SK-N-SH (cell line): ENCODE data around the gene MACROD2.

Experiments
- EP300 ChIP-seq, 2 experiments: IDR thresholded peaks; 2 replicates each; pipeline versions ENCODE4 v1.4.0 to v1.6.1; 2012; ENCODE audit warnings: borderline replicate concordance in 1 of 2, low read depth in 1 of 2, low read length in 1 of 2
- GABPA ChIP-seq: IDR thresholded peaks from 2 replicates; pipeline ENCODE4 v1.4.0; 2012; ENCODE audit warnings: low read depth, mild to moderate bottlenecking
- GATA2 ChIP-seq: sonication (generic); formaldehyde crosslinking; IDR thresholded peaks from 2 replicates; pipeline ENCODE4 v1.5.0; 2020; ENCODE audit warnings: mild to moderate bottlenecking, missing genetic modification reagents
- JUND ChIP-seq: IDR thresholded peaks from 2 replicates; pipeline ENCODE4 v1.4.0; 2012
- MEF2A ChIP-seq: IDR thresholded peaks from 2 replicates; pipeline ENCODE4 v1.4.0; 2012; ENCODE audit warnings: low read depth, borderline replicate concordance
- MXI1 ChIP-seq: IDR thresholded peaks from 2 replicates; pipeline ENCODE4 v1.6.1; 2012; ENCODE audit warnings: mild to moderate bottlenecking, low read depth, low read length, improper control_type of control experiment
- POLR2AphosphoS5 ChIP-seq: IDR thresholded peaks from 2 replicates; pipeline ENCODE4 v1.6.1; 2012; ENCODE audit warnings: low read depth, low read length
- TAF1 ChIP-seq: IDR thresholded peaks from 2 replicates; pipeline ENCODE4 v1.6.1; 2012; ENCODE audit warnings: low read depth, mild to moderate bottlenecking, low read length, moderate library complexity, borderline replicate concordance
- TF ChIP-seq, protein P1 (sequence below): fragments of 200-600 bp; sonication (generic); IDR thresholded peaks from 2 replicates; pipeline ENCODE4 v1.6.1; 2017; ENCODE audit warnings: antibody characterized with exemption, mild to moderate bottlenecking, moderate library complexity

DNA sequence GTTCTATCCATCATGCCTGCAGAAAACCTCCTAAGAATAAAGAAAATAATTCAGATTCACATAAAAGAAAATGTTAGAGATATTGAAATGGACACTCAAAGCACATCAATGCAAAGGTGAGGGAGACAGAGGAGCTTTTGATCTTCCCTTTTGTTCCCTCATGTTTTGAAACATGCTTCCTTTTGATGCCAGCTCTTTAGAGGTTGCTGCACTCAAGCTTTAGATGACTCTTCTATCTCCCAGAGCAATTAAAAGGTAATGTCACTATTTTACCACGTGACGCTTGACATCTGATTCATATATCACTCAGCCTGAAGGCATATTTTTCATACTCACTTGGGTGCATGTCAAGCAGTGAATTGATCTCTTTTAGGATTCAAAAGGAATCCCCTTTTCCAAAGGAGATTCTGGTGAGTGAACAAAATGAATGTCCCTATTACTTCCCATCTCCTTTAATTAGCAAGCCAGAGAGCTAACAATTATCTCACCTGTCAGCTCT is 1551.3 kb downstream of the MACROD2 start:
- TF ChIP-seq, protein P1, sequence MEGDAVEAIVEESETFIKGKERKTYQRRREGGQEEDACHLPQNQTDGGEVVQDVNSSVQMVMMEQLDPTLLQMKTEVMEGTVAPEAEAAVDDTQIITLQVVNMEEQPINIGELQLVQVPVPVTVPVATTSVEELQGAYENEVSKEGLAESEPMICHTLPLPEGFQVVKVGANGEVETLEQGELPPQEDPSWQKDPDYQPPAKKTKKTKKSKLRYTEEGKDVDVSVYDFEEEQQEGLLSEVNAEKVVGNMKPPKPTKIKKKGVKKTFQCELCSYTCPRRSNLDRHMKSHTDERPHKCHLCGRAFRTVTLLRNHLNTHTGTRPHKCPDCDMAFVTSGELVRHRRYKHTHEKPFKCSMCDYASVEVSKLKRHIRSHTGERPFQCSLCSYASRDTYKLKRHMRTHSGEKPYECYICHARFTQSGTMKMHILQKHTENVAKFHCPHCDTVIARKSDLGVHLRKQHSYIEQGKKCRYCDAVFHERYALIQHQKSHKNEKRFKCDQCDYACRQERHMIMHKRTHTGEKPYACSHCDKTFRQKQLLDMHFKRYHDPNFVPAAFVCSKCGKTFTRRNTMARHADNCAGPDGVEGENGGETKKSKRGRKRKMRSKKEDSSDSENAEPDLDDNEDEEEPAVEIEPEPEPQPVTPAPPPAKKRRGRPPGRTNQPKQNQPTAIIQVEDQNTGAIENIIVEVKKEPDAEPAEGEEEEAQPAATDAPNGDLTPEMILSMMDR: no peak
- TF ChIP-seq GABPA (no peak), GATA2 (CRISPR knock-in tag) (no peak), JUND (no peak), MXI1 (no peak), POLR2AphosphoS5 (no peak), TAF1 (no peak), MEF2A (no peak), EP300 (IDR thresholded peaks at IDR 0.05; ENCODE audit: borderline replicate concordance in 1 of 2, low read depth in 1 of 2, low read length in 1 of 2) (no peak)
